GM21576 (cell line): ENCODE results near the gene EHMT1.
A peak's percentile ranks its signal among the peaks of the same experiment; 100 is the strongest.

Source experiments
- ATAC-seq: cut with Tn5 transposase; IDR thresholded peaks from one replicate; pipeline ENCODE4 v1.9.1; 2021; ENCODE audit warnings: mild to moderate bottlenecking, moderate library complexity; ENCODE audit not compliant: unreplicated experiment

EHMT1 gene

DNA sequence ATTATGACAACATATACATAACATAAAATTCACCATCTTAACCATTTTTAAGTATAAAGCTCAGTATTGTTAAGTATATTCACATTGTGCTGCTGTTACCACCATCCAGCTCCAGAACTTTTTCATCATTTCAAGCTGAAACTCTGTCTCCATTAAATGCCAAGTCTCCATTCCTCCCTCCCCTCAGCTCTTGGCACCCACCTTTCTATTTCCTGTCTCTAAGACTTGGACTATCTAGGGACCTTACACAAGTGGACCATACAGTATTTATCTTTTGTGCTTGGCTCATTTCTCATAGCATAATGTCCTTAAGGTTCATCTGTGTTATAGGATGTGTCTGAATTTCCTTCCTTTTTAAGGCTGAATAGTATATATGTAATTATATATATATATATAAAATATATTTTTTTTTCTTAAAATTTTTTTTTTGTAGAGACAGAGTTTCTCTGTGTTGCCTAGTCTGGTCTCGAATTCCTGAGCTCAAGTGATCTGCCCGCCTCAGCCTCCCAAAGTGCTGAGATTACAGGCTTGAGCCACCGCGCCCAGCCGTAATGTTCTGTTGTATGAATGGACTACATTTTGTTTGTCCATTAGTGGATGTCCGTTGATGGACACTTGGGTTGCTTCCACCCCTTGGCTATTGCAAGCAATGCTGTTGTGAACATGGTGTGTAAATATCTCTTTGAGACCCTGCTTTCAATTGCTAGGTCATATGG, 72.3 kb downstream of the EHMT1 start:
- no peak for ATAC-seq

DNA sequence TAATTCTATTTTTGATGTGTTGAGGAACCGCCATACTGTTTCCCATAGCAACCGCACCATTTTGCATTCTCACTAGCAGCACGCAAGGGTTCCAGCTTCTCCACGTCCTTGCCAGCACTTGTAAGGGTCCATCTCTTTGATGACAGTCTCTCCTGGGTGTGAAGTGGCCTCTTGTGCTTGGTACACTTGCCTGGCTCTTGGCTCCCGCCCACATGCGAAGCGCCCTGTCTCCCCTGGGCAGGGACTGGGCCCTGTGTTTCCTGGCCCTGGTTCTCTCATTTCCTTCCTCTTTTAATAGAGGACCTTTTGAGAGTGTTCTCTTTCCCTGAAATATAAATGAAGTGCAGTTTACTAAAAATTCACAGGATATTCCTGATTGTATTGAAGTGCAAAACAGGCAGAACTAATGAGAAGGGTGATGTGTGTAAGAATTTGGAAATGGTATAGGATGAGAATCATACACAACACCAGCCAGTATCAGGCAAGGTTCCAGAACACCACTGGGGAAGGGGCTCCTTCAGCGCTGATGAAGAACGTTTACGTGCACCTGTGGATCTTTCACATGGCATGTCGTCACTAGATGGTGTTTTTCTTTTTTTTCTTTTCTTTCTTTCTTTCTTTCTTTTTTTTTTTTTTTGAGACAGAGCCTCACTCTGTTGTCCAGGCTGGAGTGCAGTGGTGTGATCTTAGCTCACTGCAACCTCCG, 73.0 kb downstream of the EHMT1 start:
- no peak for ATAC-seq

DNA sequence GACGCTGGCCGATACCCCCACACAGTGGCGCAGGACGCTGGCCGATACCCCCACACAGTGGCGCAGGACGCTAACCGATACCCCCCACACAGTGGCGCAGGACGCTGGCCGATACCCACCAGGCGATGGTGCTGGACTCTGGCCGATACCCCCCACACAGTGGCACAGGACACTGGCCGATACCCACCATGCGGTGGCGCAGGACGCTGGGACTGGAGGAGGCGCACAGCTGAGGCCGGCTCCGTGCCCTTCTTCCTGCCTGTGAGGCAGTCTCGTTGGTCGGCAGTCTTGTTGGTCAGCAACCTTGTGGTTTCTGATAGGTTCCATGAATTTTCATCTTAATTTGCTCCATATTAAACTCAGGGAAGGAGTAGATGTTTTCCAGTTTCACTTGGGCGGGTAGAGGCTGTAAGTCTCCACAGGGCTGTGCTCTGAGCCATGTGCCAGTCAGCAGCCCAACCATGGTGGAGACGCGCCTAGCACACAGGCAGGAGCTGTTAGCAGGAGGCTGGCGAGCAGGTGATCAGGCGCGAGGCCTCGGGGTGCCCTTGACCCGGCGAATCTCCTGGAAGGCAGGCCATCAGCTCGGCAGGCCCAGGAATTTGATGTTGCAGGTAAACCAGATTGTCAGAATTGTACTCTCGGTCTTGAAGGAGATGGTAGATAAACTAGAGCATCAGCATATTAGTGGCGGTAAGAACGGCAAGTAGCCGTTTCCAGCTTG, 75.6 kb downstream of the EHMT1 start:
- ATAC-seq = no peak

DNA sequence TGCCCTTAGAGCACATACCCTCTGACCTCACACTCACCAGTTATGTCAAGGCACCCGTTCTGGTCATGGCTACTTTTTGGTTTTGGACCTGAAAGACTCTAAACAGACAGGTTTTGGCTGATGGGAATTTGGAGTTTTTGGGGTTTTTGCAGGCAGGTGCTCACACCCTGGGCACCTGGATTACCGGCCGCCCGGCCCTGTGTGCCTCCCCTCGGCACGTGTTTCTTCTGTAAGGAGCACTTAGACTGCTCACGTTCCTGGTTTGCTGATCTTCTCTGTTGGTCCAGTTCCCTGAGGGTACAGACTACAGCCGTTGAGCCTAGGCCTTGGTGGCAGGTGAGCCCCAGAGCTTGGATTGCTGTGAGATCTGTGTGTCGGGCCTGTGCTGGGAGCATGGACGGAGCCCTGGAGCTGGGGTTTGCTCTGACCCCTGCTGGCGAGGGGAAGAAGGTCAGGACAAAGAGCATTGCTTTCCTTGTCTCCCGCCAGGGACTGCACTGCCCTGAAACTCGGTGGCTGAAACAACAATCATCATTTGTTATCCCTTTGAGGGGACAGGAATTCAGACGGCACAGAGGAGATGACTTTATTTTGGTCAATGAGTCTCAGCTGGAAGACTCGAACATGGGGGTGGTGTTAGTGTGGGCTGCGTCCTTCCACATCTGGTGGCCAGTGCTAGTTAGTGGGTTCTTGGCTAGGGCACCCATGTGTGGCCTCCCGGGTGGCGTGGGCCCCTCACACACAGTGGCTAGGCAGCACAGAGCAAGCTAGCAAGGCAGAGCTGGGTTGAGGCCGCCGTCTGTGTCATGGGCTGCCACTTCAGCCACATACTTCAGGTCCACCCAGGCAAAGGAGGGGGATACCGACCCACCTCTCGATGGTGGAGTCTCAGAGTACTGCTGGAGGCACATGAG, 76.4 kb downstream of the EHMT1 start:
- no peak for ATAC-seq

DNA sequence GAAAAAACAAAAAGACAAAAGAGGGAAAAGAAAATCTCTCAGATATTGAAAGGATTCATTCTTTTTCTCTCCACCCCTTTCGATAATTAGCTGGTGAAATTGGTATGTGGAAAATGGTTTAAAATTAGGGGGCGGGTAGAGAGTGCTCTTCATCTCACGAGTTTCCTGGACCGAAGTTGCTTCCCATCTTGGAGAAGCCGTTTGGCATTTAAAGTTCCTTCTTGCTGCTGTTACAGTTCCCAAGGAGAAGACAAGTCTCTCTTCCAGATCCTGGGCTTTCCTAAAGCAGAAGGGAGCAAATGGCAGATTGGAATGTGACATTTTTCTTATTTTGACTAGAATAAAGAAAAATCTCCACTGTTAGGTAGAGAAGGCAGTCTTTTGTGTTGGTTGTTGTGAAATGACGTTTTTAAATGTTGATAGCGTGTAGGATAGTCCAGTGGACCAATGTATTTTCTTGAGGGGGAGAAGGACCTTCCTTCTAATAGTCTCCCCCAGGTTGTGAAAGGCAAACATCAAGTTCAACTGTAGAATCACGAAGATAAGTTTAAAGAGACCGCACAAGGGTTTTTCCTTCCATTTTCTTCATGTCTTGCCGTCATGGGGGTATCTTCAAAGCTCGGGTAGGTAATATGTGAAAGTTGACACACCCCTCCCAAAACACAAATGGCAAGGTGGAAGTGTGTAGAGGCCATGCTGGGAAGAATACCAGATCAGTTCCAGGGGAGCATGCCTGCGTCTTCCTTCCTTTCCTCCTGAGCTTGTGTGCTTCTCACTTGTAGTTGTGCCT, 77.5 kb downstream of the EHMT1 start:
- no peak for ATAC-seq

DNA sequence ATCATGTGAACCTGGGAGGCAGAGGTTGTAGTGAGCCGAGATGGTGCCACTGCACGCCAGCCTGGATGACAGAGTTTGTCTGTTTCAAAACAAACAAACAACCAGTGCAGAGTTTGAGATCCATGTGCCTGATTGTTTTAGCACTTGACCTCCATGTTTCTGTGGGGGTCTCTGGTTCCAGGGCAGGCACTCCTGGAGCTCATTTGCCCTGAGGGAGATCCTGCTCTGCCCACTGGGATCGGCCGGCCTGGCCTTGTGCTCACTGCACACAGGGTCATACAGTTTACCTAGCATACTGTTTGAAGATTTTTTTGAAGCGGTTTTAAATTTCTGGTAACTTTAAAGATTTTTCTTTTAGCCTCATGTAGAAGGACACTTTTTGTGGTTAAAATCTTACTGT, 78.4 kb downstream of the EHMT1 start:
- ATAC-seq = no peak

DNA sequence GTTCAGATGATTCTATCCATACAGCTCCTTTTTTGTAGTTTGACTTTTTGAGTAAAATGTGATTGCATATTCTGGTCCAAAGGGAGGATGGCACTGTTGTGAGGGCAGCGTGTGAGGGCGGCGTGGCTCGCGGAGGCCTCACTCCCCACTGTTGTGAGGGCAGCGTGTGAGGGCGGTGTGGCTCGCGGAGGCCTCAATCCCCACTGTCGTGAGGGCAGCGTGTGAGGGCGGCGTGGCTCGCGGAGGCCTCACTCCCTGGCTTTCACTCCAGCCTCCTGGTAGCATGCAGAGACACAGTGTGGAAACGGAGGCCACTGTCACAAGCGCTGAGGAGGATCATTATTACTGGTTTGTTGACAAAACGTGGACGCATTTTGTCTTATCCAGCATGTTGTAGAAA, 79.0 kb downstream of the EHMT1 start:
- no peak for ATAC-seq

DNA sequence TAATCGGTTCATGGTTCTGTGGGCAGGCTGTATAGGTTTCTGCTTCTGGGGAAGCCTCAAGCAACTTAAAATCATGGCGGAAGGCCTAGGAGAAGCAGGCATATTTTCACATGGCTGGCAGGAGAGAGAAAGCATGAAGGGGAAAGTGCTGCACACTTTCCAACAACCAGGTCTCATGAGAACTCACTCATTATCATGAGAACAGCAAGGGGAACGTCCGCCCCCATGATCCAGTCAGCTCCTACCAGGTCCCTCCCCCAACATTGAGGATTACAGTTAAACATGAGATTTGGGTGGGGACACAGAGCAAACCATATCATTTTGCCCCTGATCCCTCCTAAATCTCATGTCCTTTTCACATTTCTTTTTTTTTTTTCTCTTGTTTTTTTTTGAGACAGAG, 82.1 kb downstream of the EHMT1 start:
- ATAC-seq = no peak

DNA sequence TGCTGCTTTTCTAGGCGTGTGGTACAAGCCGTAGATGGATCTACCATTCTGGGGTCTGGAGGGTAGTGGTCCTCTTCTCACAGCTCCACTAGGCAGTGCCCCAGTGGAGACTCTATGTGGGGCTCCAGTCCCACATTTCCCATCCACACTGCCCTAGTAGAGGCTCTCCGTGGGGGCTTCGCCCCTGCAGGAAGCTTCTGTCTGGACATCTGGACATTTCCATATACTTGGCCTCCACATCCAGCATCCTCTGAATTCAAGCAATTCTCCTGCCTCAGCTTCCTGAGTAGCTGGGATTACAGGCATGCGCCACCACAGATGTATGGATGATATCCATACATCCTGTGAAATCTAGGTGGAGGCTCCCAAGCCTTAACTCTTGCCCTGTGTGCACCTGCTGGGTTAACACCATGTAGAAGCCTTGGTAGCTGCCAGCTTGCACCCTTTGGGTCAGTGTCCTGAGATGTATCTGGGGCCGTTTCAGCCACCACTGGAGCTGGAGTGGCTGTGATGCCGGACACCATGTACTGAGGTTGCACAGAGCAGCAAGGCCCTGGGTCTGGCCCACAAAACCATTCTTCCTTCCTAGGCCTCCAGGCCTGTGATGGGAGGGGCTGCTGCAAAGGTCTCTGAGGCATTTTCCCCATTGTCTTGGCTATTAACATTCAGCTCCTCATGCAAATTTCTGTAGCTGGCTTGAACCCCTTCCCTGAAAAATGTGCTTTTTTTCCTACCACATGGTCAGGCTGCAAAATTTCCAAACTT, 84.0 kb downstream of the EHMT1 start:
- no peak for ATAC-seq

DNA sequence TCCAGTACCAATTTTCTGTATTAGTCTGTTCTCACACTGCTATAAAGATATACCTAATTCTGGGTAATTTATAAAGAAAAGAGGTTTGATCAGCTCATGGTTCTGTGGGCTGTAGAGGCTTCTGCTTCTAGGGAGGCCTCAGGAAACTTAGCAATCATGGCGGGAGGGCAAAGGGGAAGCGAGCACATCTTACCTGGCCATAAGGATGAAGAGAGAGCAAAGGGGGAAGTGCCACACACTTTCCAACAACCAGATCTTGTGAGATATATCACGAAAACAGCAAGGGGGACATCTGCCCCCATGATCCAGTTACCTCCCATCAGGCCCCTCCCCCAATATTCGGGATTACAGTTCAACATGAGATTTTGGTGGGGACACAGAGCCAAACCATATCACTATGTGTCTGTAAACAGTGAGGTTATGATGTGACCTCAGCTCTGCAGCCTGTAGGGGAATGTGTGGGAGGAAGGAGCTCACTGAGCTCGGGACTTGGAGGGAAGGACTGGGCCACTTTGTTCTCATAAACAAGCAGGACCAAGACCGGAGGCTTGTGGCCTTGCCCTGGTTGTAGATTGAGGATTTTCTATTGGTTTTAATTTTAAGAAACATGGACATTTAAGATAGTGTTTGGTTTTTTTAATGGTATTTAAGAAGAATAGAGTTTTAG, 85.2 kb downstream of the EHMT1 start:
- no peak for ATAC-seq

DNA sequence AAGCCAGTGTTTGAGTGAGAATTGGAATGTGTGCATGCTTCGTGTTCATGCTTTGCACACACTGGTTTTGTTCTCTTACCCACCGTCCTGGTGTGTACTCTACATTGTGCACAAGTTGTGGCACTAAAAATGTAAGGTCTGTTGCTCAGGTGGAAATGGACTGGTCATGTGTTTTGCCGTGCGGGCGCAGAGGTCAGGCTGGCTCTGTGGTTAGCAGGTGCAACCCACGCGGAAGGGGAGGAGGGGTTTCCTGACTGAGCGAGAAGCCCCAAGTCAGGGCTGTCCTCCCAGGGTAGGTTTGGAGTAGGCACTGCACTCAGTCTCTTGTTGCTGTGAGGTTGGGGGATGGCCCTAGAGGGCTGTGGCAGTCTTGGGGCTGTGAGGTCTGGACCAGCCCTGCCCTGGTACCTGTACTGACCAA, 86.6 kb downstream of the EHMT1 start:
- ATAC-seq = peak; percentile 83

DNA sequence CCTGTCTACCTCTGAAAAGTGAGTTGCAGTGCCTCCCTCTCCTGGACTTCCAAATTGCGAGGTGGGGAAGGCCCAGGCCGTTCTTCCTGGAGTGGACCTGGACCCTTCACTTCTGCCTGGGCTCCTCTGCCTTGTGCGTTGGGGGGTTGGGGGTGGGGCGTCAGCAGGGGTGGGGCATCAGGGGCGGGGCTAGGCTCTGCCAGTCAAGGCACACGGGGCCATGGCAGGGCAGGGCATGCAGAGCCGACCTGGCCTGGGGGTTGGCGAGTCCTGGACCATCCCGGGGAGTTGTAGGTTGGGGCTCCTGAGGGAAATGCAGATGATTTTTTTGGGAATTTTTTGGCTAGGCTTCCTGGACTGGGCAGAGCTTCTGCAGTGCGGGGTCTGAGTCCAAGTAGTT, 87.1 kb downstream of the EHMT1 start:
- ATAC-seq = no peak

DNA sequence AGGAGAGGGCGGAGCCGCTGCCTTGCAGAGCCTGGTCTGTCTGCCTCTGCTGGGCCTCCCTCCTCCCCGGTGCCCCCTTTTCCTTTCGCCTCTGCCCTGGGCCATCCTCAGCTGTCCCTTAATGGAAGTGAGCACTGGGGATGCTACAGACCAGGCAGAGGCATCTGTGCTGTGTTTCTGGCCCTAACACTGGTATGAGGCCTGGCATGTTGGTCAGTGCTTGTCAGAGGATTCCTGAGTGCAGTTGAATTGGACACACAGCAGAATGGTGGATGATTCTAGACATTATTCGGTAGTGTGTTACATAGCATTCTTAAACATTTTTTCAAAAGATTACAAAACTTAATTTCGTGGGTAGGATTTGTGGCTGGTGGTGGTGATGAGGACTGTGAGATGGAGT, 88.6 kb downstream of the EHMT1 start:
- no peak for ATAC-seq

DNA sequence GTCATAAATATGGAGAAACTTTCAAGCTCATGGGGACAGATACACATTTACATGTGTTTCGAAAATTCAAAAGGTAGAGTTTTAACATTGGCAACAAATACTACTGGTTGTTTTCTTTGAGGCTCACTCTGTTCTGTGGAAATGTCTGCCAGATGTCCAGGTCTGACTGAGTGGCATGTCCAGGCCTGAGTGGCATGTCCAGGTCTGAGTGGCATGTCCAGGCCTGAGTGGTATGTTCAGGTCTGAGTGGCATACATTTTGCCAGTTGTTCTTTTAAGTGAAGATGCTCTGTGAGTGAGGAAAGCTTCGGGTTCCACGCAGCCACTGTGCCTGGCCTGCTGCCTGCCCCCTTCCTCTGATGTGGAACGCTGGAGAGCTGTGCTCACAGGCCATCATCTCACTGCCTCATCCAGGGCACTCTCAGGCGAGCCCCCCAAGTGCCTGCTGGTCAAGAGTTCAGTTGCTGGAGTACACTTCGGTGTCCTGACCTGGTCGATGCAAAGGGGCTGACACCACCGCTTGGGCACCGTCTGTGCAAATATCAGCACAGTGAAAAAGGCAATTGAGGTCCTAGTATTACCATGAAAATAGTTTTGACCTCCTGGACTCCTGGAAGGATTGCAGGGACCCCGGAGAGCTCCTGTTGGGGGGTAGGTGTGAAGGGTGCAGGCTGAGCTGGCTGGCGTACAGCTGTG, 89.9 kb downstream of the EHMT1 start:
- ATAC-seq = no peak

DNA sequence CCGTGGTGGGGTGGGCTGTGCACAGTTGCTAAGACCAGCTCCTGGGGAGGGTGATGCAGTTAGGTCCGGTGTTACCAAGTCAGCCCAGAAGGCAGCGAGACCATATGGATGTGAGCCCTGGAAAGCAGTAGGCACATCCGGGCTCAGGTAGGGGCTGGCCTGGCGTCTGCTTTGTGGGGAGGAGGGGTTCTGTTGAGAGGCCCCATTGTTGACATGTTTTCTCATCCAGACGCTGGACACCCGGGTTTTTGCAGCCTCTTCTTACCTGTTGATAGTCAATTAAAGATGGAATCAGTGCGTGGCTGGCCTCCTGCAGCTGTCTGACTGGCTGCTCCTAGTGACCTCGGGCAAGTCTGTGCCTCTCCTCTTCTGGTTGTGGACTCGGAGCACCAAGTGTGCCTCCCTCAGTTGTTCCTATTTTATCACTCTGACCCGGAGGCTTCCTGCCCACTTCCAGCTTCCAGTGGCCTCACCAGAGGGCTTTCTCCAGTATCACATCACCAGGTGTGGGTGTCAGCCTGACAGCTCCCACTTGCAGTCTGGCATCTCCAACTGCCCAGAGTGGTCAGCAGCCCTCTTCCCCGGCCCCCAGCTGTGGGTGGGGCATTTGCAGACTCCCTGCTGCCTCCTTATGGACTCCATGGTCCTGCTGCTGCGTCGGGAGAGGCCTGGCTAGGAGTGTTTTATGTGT, 90.8 kb downstream of the EHMT1 start:
- ATAC-seq = no peak

DNA sequence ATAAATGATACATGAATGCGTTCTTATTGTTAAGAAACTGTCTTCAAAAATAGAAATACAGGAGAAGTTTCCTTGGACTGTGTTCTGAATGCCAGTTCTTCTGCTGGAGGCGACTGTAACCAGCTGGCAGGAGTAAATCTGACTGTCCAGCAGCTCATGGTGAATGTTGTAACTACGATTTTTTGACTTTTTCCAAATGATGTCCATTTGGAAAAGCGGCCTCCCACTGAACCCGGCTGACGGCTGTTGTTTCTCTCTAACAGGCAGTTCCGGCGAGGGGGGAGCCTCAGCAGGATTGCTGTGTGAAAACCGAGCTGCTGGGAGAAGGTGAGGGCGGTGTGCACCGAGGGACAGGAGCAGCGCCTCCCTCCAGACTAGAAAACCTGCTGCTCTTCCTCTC, 91.9 kb downstream of the EHMT1 start:
- ATAC-seq = no peak

DNA sequence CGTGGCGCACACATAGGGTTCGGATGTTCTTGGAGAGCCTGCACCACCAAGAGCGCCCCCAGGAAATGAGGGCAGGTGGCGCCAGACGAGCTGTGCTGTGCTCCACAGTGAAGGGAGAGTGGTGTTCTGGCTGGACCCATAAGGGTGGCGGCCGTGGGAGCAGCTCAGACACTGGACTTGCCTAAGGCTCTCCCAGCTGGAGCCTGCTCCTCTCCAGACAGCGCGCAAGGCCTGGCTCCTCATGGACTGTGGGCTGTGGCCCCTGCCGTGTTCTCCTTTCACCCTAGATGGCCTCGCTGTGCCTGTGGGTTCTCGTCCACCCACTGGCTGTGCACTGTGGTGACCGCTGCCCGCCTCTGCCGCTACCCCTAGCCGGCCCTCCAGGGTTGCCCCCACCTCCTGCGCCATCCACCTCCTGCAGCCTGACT, 92.9 kb downstream of the EHMT1 start:
- no peak for ATAC-seq

DNA sequence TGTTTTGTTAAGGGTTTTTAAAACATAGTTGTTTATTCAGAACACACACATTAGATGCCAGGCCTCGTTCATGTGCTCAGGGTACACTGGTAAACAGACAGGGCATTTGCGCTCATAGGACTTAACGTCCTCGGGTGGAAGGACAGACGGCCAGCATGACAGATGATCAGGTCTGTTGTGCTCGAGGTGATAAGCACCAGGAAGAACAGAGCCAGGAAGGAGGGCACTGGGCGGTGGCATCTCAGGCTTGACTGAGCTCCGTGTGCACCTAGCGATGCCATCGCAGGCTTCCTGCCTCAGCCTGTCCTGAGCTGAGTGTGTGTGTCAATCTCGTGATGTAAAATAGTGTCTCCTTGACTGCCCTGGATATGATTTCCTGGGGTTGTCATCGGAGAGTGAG, 96.5 kb downstream of the EHMT1 start:
- ATAC-seq = no peak
